ENCODE measurements around the gene SLC9A2.
A peak's percentile ranks its signal among the peaks of the same experiment; 100 is the strongest.

Gene SLC9A2

DNA sequence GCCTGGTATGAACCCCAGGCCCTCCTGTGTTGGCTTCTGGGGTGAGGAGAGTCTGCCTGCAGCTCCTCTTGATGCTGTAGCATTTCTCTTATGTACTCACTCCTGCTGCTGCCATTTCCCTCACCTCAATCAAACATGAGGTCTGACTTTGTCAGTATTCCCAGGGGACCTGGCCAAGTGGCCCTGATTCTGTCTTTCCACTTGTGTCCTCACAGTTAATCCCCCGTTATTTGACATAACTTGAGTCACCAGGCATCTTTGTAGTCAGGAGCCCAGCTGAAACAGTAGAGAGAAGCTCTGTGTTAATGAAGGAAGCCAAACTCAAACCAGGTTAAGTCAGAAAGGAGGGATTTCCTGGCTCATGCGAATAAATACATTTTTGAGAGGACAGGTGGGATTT lies 55.0 kb downstream of the SLC9A2 start:
- DNase-seq: no peak

GRCh38 chr2:102674836-102675235 lies 55.5 kb downstream of the SLC9A2 start:
- DNase-seq: no peak

DNA sequence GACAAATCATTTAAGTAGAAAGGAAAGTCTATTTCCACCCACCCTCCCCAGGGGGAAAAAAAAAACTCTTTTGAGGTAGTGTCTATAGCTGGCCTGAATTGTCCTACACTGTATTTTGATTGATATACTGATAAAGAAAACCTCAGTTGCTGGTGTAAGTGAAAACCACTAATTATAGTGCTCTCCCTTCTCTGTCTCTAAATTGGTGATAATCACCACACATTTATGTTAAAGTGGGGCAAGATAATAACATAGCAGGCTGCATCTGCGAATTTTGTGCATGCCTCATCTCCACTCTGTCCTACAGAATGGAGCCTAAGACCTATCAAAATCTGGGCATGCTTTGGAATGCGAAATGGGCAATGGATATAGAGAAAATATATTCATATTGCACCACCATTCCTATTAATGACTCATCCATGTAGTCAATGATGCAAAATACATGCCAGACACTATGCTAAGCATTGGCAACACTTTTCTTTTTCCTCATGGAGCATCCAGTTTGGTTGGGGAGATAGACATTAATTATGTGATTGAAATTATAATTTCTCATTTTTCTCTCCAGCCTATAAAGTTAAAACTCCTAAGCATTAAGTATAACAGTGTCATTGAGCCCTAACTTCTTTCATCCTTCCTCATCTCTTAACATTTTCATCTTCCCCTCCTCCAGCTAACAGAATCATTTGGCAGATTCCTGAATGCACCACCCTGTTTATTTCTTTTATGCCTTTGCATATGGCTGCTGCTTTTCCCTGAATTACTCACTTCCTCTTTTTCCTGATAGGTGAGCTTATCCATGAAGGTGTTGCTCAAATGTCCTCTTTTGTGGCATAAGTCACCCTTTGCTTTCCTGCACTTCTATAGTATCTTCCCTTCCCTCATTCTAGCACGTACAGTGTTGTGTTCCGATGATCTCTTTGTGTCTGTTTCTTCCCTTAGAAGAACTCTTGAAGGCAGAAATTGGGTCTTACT lies 58.2 kb downstream of the SLC9A2 start:
- DNase-seq: no peak

DNA sequence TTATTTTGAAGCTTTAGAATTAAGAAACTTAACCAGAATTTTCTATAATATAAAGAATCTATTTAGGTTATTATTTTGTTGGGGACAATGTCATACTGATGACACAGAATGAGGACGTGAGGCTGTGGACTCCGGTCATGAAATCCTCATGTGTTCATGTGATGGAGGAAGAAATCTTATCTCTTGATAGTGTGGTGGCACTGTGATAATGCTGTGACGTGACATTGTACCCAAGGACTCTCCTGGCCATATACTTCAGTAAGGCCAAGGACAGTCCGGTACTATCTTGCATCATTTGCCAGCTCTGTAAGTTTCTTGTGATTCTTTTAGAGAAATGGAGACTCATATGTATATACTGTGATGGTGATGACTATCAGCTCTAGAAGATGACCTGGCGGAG lies 59.1 kb downstream of the SLC9A2 start:
- DNase-seq: no peak

- DNase-seq: no peak
Observed at GRCh38 chr2:102686479-102687439, 67.4 kb downstream of the SLC9A2 start.

- DNase-seq: no peak
Observed at GRCh38 chr2:102690012-102690411, 70.7 kb downstream of the SLC9A2 start.

DNA sequence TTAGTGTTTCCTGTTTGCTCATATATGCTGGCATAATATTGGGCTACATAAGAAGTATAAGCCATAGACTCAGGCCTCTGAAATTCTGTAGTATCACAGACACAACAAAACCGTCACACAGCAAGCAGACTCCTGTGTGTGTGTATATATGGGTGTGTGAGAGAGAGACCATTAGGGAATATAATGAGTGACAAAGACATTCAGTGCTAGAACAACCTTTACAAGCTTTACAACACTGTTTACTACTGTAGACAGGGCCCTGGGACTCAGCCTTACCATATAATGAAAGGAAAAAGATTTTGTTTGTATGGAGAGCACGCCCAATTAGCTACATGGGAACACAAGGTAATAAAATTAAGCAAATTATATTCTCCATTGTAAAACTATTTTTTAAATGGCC lies 77.1 kb downstream of the SLC9A2 start:
- DNase-seq: no peak

DNA sequence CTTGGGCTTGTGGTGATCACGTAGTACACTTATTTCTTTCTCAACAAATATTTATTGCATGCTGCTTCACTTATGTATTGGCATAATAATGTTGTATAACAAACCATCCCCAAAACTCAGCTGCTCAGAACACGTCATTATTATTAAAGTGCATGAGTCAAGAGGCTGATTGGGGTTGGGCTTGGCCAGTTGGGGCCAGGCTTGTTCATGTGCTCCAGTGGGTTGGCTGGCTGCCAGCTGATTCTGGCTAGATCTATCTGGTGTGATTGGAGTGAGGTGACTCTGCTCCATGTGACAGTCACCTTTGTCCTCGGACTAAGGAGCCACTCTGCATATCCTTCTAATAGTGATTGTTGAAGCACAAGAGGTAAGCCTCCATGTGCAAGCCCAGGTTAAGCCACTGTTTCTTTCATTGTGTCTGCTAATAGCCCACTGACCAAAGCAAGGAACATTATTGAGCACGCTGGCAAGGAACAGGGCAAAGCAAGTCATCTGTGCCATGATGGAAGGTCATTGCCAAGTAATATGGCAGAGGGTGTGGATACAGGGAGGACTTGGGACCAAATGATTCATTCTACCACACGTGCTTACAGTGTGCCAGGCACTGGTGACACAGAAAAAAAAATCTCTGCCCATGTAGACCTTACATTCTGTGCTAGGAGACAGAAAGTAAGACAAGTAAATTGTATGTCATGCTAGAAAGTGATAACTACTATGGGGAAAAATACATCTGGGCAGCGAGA lies 79.2 kb downstream of the SLC9A2 start:
- DNase-seq: no peak

DNA sequence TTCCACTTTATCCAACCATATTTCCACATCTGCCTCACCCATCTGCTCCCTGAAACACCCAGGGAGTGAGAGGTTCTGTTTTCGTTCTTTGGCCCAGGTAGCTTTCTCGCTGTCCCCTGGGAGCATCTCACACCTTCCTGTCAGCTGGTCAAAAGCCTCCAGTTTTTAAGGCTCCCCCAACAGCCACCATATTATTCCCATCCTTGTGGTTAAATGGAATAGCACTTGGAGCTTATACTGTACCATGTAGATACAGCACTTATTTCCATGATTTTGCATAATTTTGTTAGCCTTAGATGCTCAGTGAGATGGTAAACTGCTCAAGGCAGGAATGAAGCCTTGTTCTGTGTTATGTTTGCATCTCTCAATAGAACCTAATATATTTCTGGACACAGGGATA lies 84.0 kb downstream of the SLC9A2 start:
- DNase-seq: no peak

GRCh38 chr2:102703748-102704147 lies 84.4 kb downstream of the SLC9A2 start:
- DNase-seq: peak; percentile 3

DNA sequence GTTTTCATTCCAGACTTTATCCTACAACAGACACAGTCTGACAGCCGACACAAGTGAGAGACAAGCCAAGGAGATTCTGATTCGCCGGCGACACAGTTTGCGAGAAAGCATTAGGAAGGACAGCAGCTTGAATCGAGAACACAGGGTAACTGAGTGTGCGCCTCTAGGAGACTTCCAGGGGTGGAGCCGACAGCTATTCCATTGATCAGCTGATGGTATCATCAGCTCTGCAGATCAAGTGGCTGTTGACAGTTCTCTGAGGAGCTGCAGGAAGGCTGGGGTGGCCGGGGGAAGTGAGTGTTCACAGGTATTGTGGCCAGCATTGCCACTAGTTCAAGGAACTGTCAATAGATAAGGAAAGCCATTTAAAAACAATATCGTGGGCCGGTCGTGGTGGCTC lies 85.2 kb downstream of the SLC9A2 start:
- no peak for DNase-seq

DNA sequence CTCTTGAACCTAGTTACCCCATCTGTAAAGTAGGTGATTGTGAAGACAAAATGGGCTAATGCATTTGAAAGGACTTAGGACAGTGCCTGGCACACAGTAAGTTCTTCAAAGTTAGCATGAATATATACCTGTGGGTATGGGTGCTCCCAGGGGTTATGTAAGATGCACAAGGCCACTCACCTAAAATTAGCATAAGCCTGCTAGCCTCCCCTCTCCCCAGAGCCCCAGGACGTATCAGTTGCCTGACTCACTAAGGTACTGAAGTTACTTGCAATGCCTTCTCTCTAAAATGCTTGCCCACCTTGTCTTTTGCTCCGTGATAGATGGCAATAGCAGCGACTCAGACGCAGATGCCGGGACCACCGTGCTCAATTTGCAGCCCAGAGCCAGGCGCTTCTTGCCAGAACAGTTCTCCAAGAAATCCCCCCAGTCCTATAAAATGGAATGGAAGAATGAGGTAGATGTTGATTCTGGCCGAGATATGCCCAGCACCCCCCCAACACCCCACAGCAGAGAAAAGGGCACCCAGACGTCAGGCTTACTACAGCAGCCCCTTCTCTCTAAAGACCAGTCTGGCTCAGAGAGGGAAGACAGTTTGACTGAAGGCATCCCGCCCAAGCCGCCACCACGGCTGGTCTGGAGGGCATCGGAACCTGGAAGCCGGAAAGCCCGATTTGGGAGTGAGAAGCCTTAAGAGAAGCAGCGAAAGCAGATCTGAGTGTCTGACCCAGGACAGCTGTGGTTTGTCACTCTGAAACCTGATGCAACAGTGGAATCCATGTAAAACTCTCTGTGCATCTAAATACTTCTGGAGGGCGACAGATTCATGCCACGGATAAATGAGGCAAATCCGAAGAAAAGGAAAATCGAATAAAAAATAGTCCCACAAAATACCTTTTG lies 88.7 kb downstream of the SLC9A2 start:
- no peak for DNase-seq

DNA sequence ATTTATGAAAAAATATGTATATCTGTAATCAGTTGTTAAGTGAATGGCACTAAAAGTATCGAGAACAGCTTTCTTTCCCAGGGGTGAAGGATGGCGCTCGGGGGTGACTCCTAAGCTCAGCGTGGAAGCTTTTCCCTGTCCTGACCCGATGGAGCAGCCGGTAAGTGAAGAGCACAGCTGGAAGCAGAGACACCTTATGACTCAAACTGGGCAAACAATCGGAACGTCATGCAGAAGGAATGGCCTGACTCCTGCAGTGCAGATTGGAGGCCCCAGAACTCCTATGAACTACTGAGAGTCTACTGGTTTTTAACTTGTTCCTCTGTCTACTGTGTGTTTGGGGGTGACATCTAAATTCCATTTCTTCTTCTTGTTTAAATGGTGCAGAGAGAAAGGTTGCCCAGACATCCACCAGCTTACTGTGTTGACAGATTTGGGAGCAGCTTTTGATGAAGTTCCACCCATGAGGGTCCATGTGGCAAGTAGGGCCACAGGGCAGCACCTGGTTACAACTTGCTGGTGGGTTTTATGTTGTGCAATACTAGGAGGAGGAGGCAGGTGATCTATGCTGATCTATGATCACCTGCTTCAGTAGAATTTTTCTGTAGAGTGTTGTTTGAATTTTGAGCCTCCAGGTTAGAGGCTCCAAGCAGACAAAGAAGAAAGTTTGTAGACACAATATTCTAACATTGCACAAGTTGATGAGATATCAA lies 89.7 kb downstream of the SLC9A2 start:
- DNase-seq: no peak

GRCh38 chr2:102717308-102718018 lies 98.1 kb downstream of the SLC9A2 start:
- no peak for DNase-seq

DNA sequence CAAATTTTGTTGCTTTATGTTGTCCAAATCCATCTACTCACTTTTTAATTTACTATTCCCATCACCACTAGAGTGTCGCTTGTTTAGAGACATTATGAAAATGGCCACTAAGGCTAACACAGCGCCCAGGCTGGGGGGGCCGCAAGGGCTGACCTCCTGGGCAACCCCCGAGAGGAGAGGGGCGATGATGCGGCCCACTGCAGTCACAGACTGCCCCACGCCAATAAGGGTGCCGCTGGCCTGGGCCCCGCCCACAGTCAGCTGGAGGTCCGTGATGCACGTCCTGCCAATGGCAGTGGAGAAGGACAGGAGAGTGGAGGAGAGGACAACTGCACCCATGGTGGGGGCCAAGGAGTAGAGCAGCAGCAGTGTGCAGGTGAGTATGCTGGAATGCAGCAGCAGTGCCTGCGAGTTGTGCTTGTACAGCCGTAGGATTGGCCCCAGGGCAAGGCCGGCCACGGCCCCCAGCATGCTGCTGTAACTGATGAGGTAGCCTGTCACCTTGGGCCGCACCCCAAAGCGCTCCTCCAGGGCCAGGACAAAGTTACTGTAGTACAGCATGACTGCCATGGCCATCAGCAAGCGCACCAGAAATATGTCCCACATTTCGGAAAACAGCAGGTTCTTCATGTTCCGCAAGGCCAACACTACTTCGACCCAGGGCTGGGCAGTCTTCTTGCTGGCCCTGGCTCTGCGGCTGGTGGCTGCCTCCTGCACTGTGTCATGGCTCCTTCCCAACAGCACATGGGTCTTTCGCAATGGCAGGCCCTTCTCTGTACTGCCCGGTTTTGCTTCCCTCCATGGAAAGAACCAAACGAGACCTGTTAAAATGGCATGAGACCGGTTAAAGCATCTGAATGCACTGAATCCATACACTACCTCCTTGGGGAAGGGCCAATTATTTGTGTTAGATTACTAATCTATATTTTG lies 99.3 kb downstream of the SLC9A2 start:
- DNase-seq: no peak

DNA sequence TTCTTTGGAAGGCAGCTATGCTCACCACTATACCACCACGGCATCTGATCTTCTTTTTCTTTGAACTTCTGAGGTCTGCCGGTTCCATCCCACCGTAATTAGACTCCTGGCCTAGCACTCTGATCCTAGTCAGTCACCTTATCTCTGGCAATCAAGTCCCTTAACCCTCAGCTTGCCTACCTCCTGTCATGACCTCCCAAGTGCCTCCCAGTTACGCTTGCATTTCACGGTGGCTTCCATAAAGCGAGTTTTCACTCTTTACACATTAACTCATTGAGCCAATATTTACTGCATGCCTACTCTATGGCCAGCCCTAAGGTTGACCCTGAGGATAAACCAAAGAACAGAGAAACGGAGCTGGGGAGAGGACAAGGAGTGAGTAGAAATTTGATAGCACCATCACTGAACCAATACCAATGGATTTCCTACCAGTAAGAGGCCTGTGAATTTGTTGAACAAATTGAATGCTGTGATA lies 104.7 kb downstream of the SLC9A2 start:
- DNase-seq: no peak

- DNase-seq: no peak
Observed at GRCh38 chr2:102724553-102724952, 105.2 kb downstream of the SLC9A2 start.

GRCh38 chr2:102726128-102727087 lies 107.1 kb downstream of the SLC9A2 start:
- DNase-seq: no peak

All from CD4-positive, alpha-beta T cell treated with Interleukin-12 subunit alpha and Interleukin-12 subunit beta, for 1 hour (primary cell).